B cell (primary cell): Measurements from ENCODE around the gene DNAJB5. TPM values are rescaled to one million over a fixed set of nuclear protein-coding genes. Genes with fewer than 3 reads are reported as not detected.

Experiments used
- ATAC-seq: fragments of 200-7000 bp; cut with Tn5 transposase; one replicate; pipeline ENCODE4 v1.10.0; 2021; ENCODE audit warnings: low read depth, mild to moderate bottlenecking, moderate number of reproducible peaks, moderate library complexity
- CTCF ChIA-PET: fragments of 350-600 bp; sonication (Branson Sonifier 250); formaldehyde crosslinking; loops from one replicate; lab custom pipeline; 2021; ENCODE audit warnings: antibody characterized with exemption, inconsistent platforms; lab: Charles Lee
- POLR2A ChIA-PET: fragments of 350-600 bp; sonication (Branson Sonifier 250); formaldehyde crosslinking; loops from one replicate; lab custom pipeline; 2021; ENCODE audit warnings: antibody characterized with exemption; lab: Charles Lee
- DNase-seq: peaks from one replicate; pipeline ENCODE4 v3.0.0; 2013
- H2AFZ ChIP-seq: 2 replicates; pipeline ENCODE4 v1.6.1; 2012; ENCODE audit warnings: mild to moderate bottlenecking, low read depth, low read length; ENCODE audit not compliant: insufficient read depth, poor library complexity, severe bottlenecking
- H3K27ac ChIP-seq, 2 donors: 1 replicate in 1 of 2; 2 replicates in 1 of 2; pipeline ENCODE4 v1.5.1; 2012 to 2013; ENCODE audit warnings: low read length in 2 of 2, mild to moderate bottlenecking in 2 of 2, moderate library complexity in 1 of 2
- H3K27me3 ChIP-seq, 4 experiments: fragments of 200-600 bp in 1 of 4; sonication (generic) in 1 of 4; replicated peaks in 1 of 4; 1 replicate in 2 of 4; 2 replicates in 2 of 4; pipeline versions ENCODE4 v1.6.1 to v1.7.0; 2013 to 2016; ENCODE audit warnings: low read length in 3 of 4, mild to moderate bottlenecking in 2 of 4, mixed read lengths in 1 of 4, moderate library complexity in 1 of 4; ENCODE audit not compliant: insufficient read depth in 4 of 4, control insufficient read depth in 3 of 4; ENCODE audit errors: control extremely low read depth in 1 of 4
- H3K36me3 ChIP-seq, 2 experiments: replicated peaks in 1 of 2; 1 replicate in 1 of 2; 2 replicates in 1 of 2; pipeline versions ENCODE4 v1.6.1 to v1.7.1; 2013; ENCODE audit warnings: low read length in 1 of 2; ENCODE audit not compliant: insufficient read depth in 2 of 2, control insufficient read depth in 1 of 2; ENCODE audit errors: control extremely low read depth in 1 of 2, extremely low read depth in 1 of 2
- H3K4me1 ChIP-seq, 2 donors: fragments of 200-600 bp in 1 of 2; sonication (generic) in 1 of 2; 1 replicate in 1 of 2; 2 replicates in 1 of 2; pipeline versions ENCODE4 v1.5.1 to v1.6.1; 2013 to 2017; ENCODE audit warnings: low read length in 2 of 2; ENCODE audit not compliant: control insufficient read depth in 2 of 2, insufficient read depth in 2 of 2
- H3K4me2 ChIP-seq: replicated peaks from 2 replicates; pipeline ENCODE3; 2012; ENCODE audit warnings: mild to moderate bottlenecking, low read depth, low read length; ENCODE audit not compliant: poor library complexity, severe bottlenecking
- H3K4me3 ChIP-seq, 5 experiments: fragments of 200-600 bp in 1 of 5; sonication (generic) in 1 of 5; 1 replicate in 3 of 5; 2 replicates in 2 of 5; pipeline versions ENCODE4 v1.5.1 to v1.7.0; 2011 to 2016; ENCODE audit warnings: low read length in 4 of 5, mild to moderate bottlenecking in 4 of 5, low read depth in 2 of 5, control low read depth in 1 of 5, moderate library complexity in 1 of 5; ENCODE audit not compliant: insufficient read depth in 1 of 5; ENCODE audit errors: control extremely low read depth in 1 of 5, extremely low read depth in 1 of 5
- H3K79me2 ChIP-seq: fragments of 200-600 bp; sonication (generic); one replicate; pipeline ENCODE4 v1.6.0; 2016; ENCODE audit warnings: low read length; ENCODE audit not compliant: control insufficient read depth, insufficient read depth
- H3K9ac ChIP-seq: fragments of 200-600 bp; sonication (generic); 2 replicates; pipeline ENCODE4 v1.6.1; 2017; ENCODE audit warnings: mild to moderate bottlenecking, low read length, moderate library complexity
- H3K9me3 ChIP-seq, 3 donors: one replicate each; pipeline versions ENCODE4 v1.6.1 to v1.7.1; 2013; ENCODE audit warnings: low read length in 2 of 3; ENCODE audit not compliant: control insufficient read depth in 2 of 3, insufficient read depth in 1 of 3; ENCODE audit errors: control extremely low read depth in 1 of 3
- H4K20me1 ChIP-seq: 2 replicates; pipeline ENCODE4 v1.6.0; 2012; ENCODE audit warnings: mild to moderate bottlenecking, low read length; ENCODE audit not compliant: insufficient read depth, control insufficient read depth, poor library complexity, severe bottlenecking
- H3K27ac Mint-ChIP-seq: one replicate; pipeline ENCODE4 v1.8.0; 2021; ENCODE audit warnings: mixed read lengths
- H3K27me3 Mint-ChIP-seq: one replicate; pipeline ENCODE4 v1.8.0; 2021; ENCODE audit warnings: mixed read lengths
- H3K4me1 Mint-ChIP-seq: one replicate; pipeline ENCODE4 v1.8.0; 2021; ENCODE audit warnings: mixed read lengths
- H3K4me3 Mint-ChIP-seq: one replicate; pipeline ENCODE4 v1.8.0; 2021; ENCODE audit warnings: mixed read lengths
- H3K9me3 Mint-ChIP-seq: one replicate; pipeline ENCODE4 v1.8.0; 2022; ENCODE audit warnings: mixed read lengths; ENCODE audit not compliant: insufficient read depth
- CTCF ChIP-seq: fragments of 200-600 bp; IDR thresholded peaks from one replicate; pipeline ENCODE4 v1.8.0; 2022; ENCODE audit warnings: antibody characterized with exemption, mild to moderate bottlenecking
- EZH2 ChIP-seq: IDR thresholded peaks from 2 replicates; pipeline ENCODE4 v1.6.1; 2012; ENCODE audit warnings: borderline replicate concordance, low read depth, mild to moderate bottlenecking, moderate library complexity, low read length; ENCODE audit not compliant: insufficient read depth, poor library complexity, severe bottlenecking
- WGBS: methylation state at CpG from one replicate; pipeline ENCODE4 v1.1.5; 2013; ENCODE audit warnings: missing lambda C conversion rate; ENCODE audit not compliant: insufficient coverage; 5-methylcytosine and 5-hydroxymethylcytosine counted together
- intact Hi-C: fragments of 100-400 bp; cut with micrococcal nuclease; formaldehyde crosslinking; loops from one replicate; pipeline ENCODE4 v1.10.0; 2022
- polyA plus RNA-seq: library from polyadenylated mRNA; depleted of rRNA; stranded (reverse); fragments of >200 nt; gene quantifications from 2 replicates; pipeline ENCODE4 v1.2.3, GENCODE V29; 2012
- total RNA-seq, 2 donors: library from RNA; stranded (reverse); fragments of 120-200 nt in 1 of 2; gene quantifications; 1 replicate in 1 of 2; 2 replicates in 1 of 2; pipeline versions ENCODE4 v1.2.3 to v1.2.4, GENCODE V29; 2013 to 2022

The DNAJB5 gene
- total and polyA plus RNA-seq, 2 donors (not counting 1 experiment from before 2014, with no cell fraction given), result 0.94 to 2.4 TPM

DNA sequence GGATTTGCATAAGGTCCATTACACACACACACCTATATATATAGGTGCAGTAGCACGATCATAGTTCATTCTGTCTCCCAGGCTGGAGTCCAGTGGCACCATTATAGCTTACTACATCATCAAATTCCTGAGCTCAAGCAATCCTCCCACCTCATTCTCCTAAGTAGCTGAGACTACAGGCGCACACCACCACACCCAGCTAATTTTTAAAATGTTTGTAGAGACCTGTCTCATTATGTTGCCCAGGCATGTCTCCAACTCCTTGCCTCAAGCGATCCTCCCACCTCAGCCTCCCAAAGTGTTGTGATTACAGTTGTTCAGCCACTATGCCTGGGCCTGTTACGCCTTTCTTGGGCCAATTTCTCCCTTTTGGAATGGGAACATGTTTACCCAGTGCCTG lies 39.7 kb downstream of the DNAJB5 start:
- DNase-seq, result no peak
- TF ChIP-seq EZH2, result no peak
- TF ChIP-seq CTCF, result no peak
- ChIA-PET POLR2A (no interaction called here), CTCF (interaction anchor here (0.6 to 1.5 kb wide), 2 partner anchors 9 to 44 kb away, joined by 3 to 6 read pairs; no protein-coding TSS in a partner anchor)
- H3K9ac ChIP-seq, result no peak overlapping the region
- intact Hi-C loops, result no loop called here
- Mint-ChIP-seq H3K27me3 (no peaks in the 10 kb centered on the region), H3K4me1 (peaks cover 5% of the 10 kb centered on the region), H3K27ac (no peak overlapping the region), H3K9me3 (no peaks in the 10 kb centered on the region), H3K4me3 (no peak overlapping the region)
- no peak for ATAC-seq
- H3K4me3 ChIP-seq, result no peak overlapping the region
- no peaks in the 10 kb centered on the region for H4K20me1 ChIP-seq
- no peak overlapping the region for H3K4me2 ChIP-seq
- no peak overlapping the region for H2AFZ ChIP-seq
- 88% methylated on average over 2 of the region's 4 CpGs for WGBS
- no peaks in the 10 kb centered on the region for H3K79me2 ChIP-seq
- no peaks in the 10 kb centered on the region for H3K4me1 ChIP-seq
- peaks cover 0 to 2% of the 10 kb centered on the region in 2 experiments for H3K36me3 ChIP-seq
- H3K27me3 ChIP-seq, result no peaks in the 10 kb centered on the region
- H3K27ac ChIP-seq, result no peak overlapping the region
- H3K9me3 ChIP-seq, result no peaks in the 10 kb centered on the region

GRCh38 chr9:35029852-35030251 lies 40.3 kb downstream of the DNAJB5 start:
- no peak overlapping the region for H3K27ac Mint-ChIP-seq
- intact Hi-C loops, result no loop called here

More at GRCh38 chr9:35029852-35030251, 40.3 kb downstream of the DNAJB5 start:
- ChIA-PET POLR2A (interaction anchor here (0.6 kb wide), 1 partner anchor 73 kb away, joined by 3 read pairs; the partner anchor contains the start of gene STOML2), CTCF (no interaction called here)
- peaks cover 5% of the 10 kb centered on the region for H3K4me1 Mint-ChIP-seq
- WGBS, result 20% methylated on average over 1 of the region's 2 CpGs
- no peak overlapping the region for H3K27ac ChIP-seq
- no peaks in the 10 kb centered on the region for H3K4me1 ChIP-seq
- H4K20me1 ChIP-seq, result no peaks in the 10 kb centered on the region
- peaks cover 0 to 2% of the 10 kb centered on the region in 2 experiments for H3K36me3 ChIP-seq
- DNase-seq (no peak), ATAC-seq (no peak)
- no peaks in the 10 kb centered on the region for H3K9me3 ChIP-seq
- no peak overlapping the region for H3K4me3 ChIP-seq
- no peak overlapping the region for H3K9ac ChIP-seq
- no peaks in the 10 kb centered on the region for H3K79me2 ChIP-seq
- no peaks in the 10 kb centered on the region for H3K27me3 ChIP-seq
- no peak overlapping the region for H2AFZ ChIP-seq
- no peaks in the 10 kb centered on the region for H3K9me3 Mint-ChIP-seq
- no peak overlapping the region for H3K4me2 ChIP-seq
- H3K4me3 Mint-ChIP-seq, result no peak overlapping the region
- no peaks in the 10 kb centered on the region for H3K27me3 Mint-ChIP-seq
- TF ChIP-seq EZH2 (no peak), CTCF (no peak)
